ENCODE data around the gene SERPINB6. TPM values are rescaled to one million over a fixed set of nuclear protein-coding genes. Genes with fewer than 3 reads are reported as not detected.

The SERPINB6 gene
- total and polyA plus RNA-seq, 9 of the 15 experiments (the other 6 are each of a cell fraction or from before 2014, with no cell fraction given) = 86.6 to 211 (median 143) TPM

- H4K20me1 ChIP-seq (replicated peaks; ENCODE audit: control insufficient read depth, insufficient read depth, low read length) = no peaks in the 10 kb centered on the region
- FAIRE-seq = no peak
- peaks cover 68% of the 10 kb centered on the region for H3K36me3 ChIP-seq (ENCODE audit: control insufficient read depth, insufficient read depth, low read length)
- H3K79me2 ChIP-seq (ENCODE audit: control insufficient read depth, insufficient read depth, low read length) = peaks cover 55% of the 10 kb centered on the region
- TF ChIP-seq MNT (conservative IDR thresholded peaks at IDR 0.05) (0 out of 4 replicates have a peak, but pooled peaks of 1 of the 2 experiments have one; percentile 20), MAZ (CRISPR knock-in tag; conservative IDR thresholded peaks at IDR 0.05 in 1 of 2, IDR thresholded peaks at IDR 0.05 in 1 of 2) (0 out of 4 replicates have a peak, but pooled peaks of 1 of the 2 experiments have one; percentile 34), POLR2B (IDR thresholded peaks at IDR 0.05; ENCODE audit: low read depth, partially characterized antibody) (peak; percentile 69), BCOR (IDR thresholded peaks at IDR 0.05) (peak; percentile 57; the same call in 1 of the 2 replicates), SUPT5H (IDR thresholded peaks at IDR 0.05) (peak; percentile 61), RBM22 (IDR thresholded peaks at IDR 0.05; ENCODE audit: low read depth, low read length, poor library complexity, severe bottlenecking) (peak; percentile 18), POLR2A (conservative IDR thresholded peaks at IDR 0.05) (peak; percentile 68), MED1 (CRISPR knock-in tag; IDR thresholded peaks at IDR 0.05; ENCODE audit: borderline replicate concordance) (no peak), CXXC5 (CRISPR knock-in tag; IDR thresholded peaks at IDR 0.05) (no peak), TAL1 (IDR thresholded peaks at IDR 0.05) (no peak), FOXK1 (CRISPR knock-in tag; IDR thresholded peaks at IDR 0.05; ENCODE audit: borderline replicate concordance) (0 out of 2 replicates have a peak, but pooled peaks have one; percentile 14), RBM25 (IDR thresholded peaks at IDR 0.05; ENCODE audit: low read depth, low read length, severe bottlenecking) (peak; percentile 35), ZNF146 (CRISPR knock-in tag; IDR thresholded peaks at IDR 0.05; ENCODE audit: unreplicated experiment) (peak; percentile 95), ETV6 (IDR thresholded peaks at IDR 0.05; ENCODE audit: borderline replicate concordance in 1 of 2, low read depth in 2 of 2, low read length in 1 of 2) (no peak), ETV6 (CRISPR knock-in tag; IDR thresholded peaks at IDR 0.05; ENCODE audit: borderline replicate concordance) (no peak), CTCF (IDR thresholded peaks at IDR 0.05 in 2 of 3, conservative IDR thresholded peaks at IDR 0.05 in 1 of 3; ENCODE audit: insufficient read depth in 2 of 3, low read depth in 1 of 3, low read length in 3 of 3) (no peak)
- H3K27me3 ChIP-seq (ENCODE audit: control insufficient read depth in 2 of 2, insufficient read depth in 2 of 2, low read length in 2 of 2) = no peaks in the 10 kb centered on the region
- ChIA-PET CTCF (ENCODE audit: low intra/inter-chr PET ratio) (interaction anchor here (0.7 kb wide), 1 partner anchor 16 kb away, joined by 3 read pairs; no protein-coding TSS in a partner anchor), POLR2A (interaction anchor here (0.8 to 6.4 kb wide), 9 partner anchors 8 to 34 kb away, joined by 3 to 87 read pairs (median 7); partner anchors contain the start of gene NQO2)
- in situ Hi-C loops (cut with MboI) (no loop called here), intact Hi-C loops (cut with micrococcal nuclease) (no loop called here)
- H2AFZ ChIP-seq (ENCODE audit: low read depth, low read length) = no peak overlapping the region
- H3K4me3 ChIP-seq = no peak overlapping the region
- 83% methylated on average over 6 of the region's 6 CpGs for WGBS (ENCODE audit: insufficient coverage, low coverage, missing lambda C conversion rate)
- BruUV-seq (replicated peaks) = no TSS peak
- H3K9me3 ChIP-seq (replicated peaks; ENCODE audit: control insufficient read depth, insufficient read depth, low read depth, low read length) = no peaks in the 10 kb centered on the region
- no peak for ATAC-seq
- DNase-seq (ENCODE audit: extremely low read depth in 1 of 4, low spot score in 3 of 4) = no peak
- H3K4me2 ChIP-seq (ENCODE audit: insufficient read depth, low read length) = no peak overlapping the region
- H3K27ac ChIP-seq (ENCODE audit: extremely low read depth, low read depth, low read length) = no peak overlapping the region
- H3K9me1 ChIP-seq (ENCODE audit: control insufficient read depth, insufficient read depth, low read length) = no peaks in the 10 kb centered on the region
- no peak overlapping the region for H3K9ac ChIP-seq (ENCODE audit: insufficient read depth in 1 of 2, low read depth in 2 of 2, low read length in 2 of 2)
- peaks cover 9 to 27% of the 10 kb centered on the region in 2 experiments for H3K4me1 ChIP-seq (replicated peaks in 1 of 2; ENCODE audit: control insufficient read depth in 2 of 2, insufficient read depth in 2 of 2, low read length in 2 of 2)
These were observed 48.5 kb upstream of the SERPINB6 start for GRCh38 chr6:3019749-3020320.

Data from K562 (cell line).